ENCODE measurements around the gene LMTK2. TPM values are rescaled to one million over a fixed set of nuclear protein-coding genes. Genes with fewer than 3 reads are reported as not detected.

Gene LMTK2
- total RNA-seq, 4 donors from 2014 or later, result 11.0 to 15.8 (median 12.0) TPM

GRCh38 chr7:98151884-98152283 lies 45.2 kb downstream of the LMTK2 start:
- TF ChIP-seq, protein P1, sequence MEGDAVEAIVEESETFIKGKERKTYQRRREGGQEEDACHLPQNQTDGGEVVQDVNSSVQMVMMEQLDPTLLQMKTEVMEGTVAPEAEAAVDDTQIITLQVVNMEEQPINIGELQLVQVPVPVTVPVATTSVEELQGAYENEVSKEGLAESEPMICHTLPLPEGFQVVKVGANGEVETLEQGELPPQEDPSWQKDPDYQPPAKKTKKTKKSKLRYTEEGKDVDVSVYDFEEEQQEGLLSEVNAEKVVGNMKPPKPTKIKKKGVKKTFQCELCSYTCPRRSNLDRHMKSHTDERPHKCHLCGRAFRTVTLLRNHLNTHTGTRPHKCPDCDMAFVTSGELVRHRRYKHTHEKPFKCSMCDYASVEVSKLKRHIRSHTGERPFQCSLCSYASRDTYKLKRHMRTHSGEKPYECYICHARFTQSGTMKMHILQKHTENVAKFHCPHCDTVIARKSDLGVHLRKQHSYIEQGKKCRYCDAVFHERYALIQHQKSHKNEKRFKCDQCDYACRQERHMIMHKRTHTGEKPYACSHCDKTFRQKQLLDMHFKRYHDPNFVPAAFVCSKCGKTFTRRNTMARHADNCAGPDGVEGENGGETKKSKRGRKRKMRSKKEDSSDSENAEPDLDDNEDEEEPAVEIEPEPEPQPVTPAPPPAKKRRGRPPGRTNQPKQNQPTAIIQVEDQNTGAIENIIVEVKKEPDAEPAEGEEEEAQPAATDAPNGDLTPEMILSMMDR (IDR thresholded peaks at IDR 0.05), result no peak
- no peak for DNase-seq (ENCODE audit: low spot score)
- ATAC-seq (ENCODE audit: low FRiP score), result no peak

- TF ChIP-seq, protein P1 (IDR thresholded peaks at IDR 0.05), result no peak
- ATAC-seq (ENCODE audit: low FRiP score) (no peak), DNase-seq (ENCODE audit: low spot score) (no peak)
These were observed 50.0 kb downstream of the LMTK2 start for GRCh38 chr7:98156700-98157099.

DNA sequence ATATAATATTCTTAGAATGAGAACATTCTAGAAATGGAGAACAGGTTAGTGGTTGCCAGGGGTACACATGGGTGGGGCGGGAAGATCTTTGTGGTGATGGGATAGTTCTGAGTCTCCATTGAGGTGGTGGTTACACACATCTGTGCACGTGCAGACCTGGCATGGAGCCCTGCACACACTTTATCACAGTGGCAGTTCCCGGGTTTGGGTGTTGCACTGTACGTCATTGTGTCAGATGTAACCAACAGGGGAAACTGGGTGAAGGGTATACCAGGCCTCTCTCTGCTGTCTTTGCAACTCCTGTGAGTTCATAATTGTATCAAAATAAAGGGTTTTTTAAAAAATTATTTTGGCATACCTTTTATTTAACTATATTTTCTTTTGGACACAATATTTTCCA lies 51.1 kb downstream of the LMTK2 start:
- no peak for DNase-seq (ENCODE audit: low spot score)
- ATAC-seq (ENCODE audit: low FRiP score), result no peak
- TF ChIP-seq, protein P1 (IDR thresholded peaks at IDR 0.05), result no peak

GRCh38 chr7:98162758-98163157 lies 56.1 kb downstream of the LMTK2 start:
- no peak for DNase-seq (ENCODE audit: low spot score)
- no peak for ATAC-seq (ENCODE audit: low FRiP score)
- TF ChIP-seq, protein P1 (IDR thresholded peaks at IDR 0.05), result no peak

DNA sequence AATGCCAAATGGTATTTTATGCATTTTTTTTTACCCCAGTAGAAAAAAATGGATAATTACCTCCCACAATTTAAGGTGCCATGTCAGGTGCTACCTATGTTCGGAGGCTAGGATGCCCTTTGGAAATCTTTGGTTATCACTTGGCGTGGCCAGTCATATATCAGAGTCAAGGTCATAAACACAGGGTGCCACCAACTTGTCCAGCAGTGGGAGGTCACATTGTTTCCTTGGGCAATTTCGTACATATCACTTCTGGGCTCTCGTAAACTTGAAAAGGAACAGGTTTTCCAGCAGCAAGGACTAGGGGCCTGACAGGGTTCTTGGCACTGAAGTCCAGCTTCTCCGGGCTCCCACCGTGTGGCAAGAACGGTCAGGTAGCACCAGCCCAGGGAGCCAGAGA lies 56.6 kb downstream of the LMTK2 start:
- TF ChIP-seq, protein P1 (IDR thresholded peaks at IDR 0.05), result no peak
- DNase-seq (ENCODE audit: low spot score) (no peak), ATAC-seq (ENCODE audit: low FRiP score) (no peak)

GRCh38 chr7:98163704-98164494 lies 57.2 kb downstream of the LMTK2 start:
- DNase-seq (ENCODE audit: low spot score) (peak; percentile 38), ATAC-seq (ENCODE audit: low FRiP score) (peak; percentile 71)
- TF ChIP-seq, protein P1 (IDR thresholded peaks at IDR 0.05), result no peak
